Duodenal mucosa (tissue), 2 donors: ENCODE results near the gene COL23A1.

ENCODE experiments used
- H3K27ac ChIP-seq: one replicate; pipeline ENCODE4 v1.7.0; 2013; ENCODE audit warnings: low read depth, low read length
- H3K27me3 ChIP-seq, 2 donors: one replicate each; pipeline ENCODE4 v1.7.0; 2013; ENCODE audit warnings: low read length in 2 of 2, control low read depth in 1 of 2; ENCODE audit not compliant: insufficient read depth in 2 of 2, control insufficient read depth in 1 of 2
- H3K36me3 ChIP-seq, 2 donors: one replicate each; pipeline ENCODE4 v1.7.0; 2013; ENCODE audit warnings: low read length in 2 of 2, control low read depth in 1 of 2; ENCODE audit not compliant: insufficient read depth in 2 of 2, control insufficient read depth in 1 of 2
- H3K4me1 ChIP-seq, 2 donors: one replicate each; pipeline ENCODE4 v1.7.0; 2013; ENCODE audit warnings: low read length in 2 of 2, control low read depth in 1 of 2; ENCODE audit not compliant: insufficient read depth in 2 of 2, control insufficient read depth in 1 of 2
- H3K4me3 ChIP-seq, 2 donors: one replicate each; pipeline ENCODE4 v1.7.0; 2013; ENCODE audit warnings: low read length in 2 of 2, low read depth in 1 of 2
- H3K9ac ChIP-seq, 2 donors: one replicate each; pipeline ENCODE4 v1.7.0; 2013; ENCODE audit warnings: low read length in 2 of 2, low read depth in 1 of 2
- H3K9me3 ChIP-seq, 2 donors: one replicate each; pipeline ENCODE4 v1.7.0; 2013; ENCODE audit warnings: low read length in 2 of 2, control low read depth in 1 of 2; ENCODE audit not compliant: control insufficient read depth in 1 of 2

The COL23A1 gene

GRCh38 chr5:178280631-178281030 lies 309.6 kb downstream of the COL23A1 start:
- H3K36me3 ChIP-seq: no peaks in the 10 kb centered on the region
- H3K9me3 ChIP-seq: peaks cover 7% of the 10 kb centered on the region in 2 donors
- peaks cover 0 to 11% of the 10 kb centered on the region in 2 donors for H3K27me3 ChIP-seq
- H3K27ac ChIP-seq: no peak overlapping the region
- no peaks in the 10 kb centered on the region for H3K4me1 ChIP-seq
- H3K4me3 ChIP-seq: no peak overlapping the region
- H3K9ac ChIP-seq: no peak overlapping the region

DNA sequence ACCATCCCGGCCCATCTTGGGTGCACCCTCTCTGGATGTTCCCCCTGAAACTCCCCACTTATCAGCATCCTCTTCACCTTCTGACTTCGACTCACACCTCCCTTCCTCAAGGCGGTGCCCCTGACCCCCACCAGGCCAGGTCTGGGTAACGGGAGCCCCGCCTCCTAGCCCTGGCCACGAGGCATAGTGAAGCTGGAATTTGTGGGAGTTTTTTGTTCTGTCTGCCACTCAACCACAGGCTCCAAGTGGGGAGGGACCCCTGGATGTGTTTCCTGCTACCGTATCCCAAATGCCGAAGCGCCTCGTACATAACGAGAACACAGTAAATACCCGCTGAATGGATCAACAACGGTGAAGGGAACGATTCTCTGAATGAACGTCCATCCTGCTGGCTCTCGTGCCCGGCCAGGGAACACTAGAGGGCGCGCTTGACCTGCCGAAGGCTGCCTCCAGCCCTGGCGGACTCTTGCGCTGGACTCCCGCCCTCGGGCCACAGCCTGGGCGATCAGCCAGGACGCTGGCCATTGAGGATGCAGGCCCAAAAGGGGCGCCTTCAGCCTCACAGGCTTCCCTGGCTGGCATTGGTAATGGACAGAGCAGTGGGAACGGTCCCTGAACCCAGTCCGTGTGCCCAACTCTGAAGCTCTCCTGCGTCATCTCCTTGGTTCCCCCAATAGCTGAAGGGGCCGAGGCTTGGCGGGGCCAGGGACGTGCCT lies 310.3 kb downstream of the COL23A1 start:
- Histone ChIP-seq H3K9ac (no peak overlapping the region), H3K4me3 (no peak overlapping the region)

GRCh38 chr5:178279026-178279722 lies 311.0 kb downstream of the COL23A1 start:
- no peak overlapping the region for H3K4me3 ChIP-seq
- no peaks in the 10 kb centered on the region for H3K36me3 ChIP-seq
- H3K9me3 ChIP-seq: peaks cover 7% of the 10 kb centered on the region in 2 donors
- H3K9ac ChIP-seq: no peak overlapping the region
- H3K4me1 ChIP-seq: no peaks in the 10 kb centered on the region
- H3K27ac ChIP-seq: no peak overlapping the region
- H3K27me3 ChIP-seq: peaks cover 0 to 11% of the 10 kb centered on the region in 2 donors

More for the DNA sequence above, 310.3 kb downstream of the COL23A1 start:
- Histone ChIP-seq H3K4me1 (no peaks in the 10 kb centered on the region), H3K27ac (no peak overlapping the region), H3K27me3 (peaks cover 0 to 11% of the 10 kb centered on the region in 2 donors), H3K9me3 (peaks cover 7% of the 10 kb centered on the region in 2 donors), H3K36me3 (no peaks in the 10 kb centered on the region)

- H3K9ac ChIP-seq: no peak overlapping the region
- no peak overlapping the region for H3K27ac ChIP-seq
- H3K4me1 ChIP-seq: no peaks in the 10 kb centered on the region
- no peak overlapping the region for H3K4me3 ChIP-seq
- peaks cover 0 to 11% of the 10 kb centered on the region in 2 donors for H3K27me3 ChIP-seq
- H3K9me3 ChIP-seq: peaks cover 1 to 3% of the 10 kb centered on the region in 2 donors
- H3K36me3 ChIP-seq: no peaks in the 10 kb centered on the region
Observed at GRCh38 chr5:178278358-178279023, 311.7 kb downstream of the COL23A1 start.

DNA sequence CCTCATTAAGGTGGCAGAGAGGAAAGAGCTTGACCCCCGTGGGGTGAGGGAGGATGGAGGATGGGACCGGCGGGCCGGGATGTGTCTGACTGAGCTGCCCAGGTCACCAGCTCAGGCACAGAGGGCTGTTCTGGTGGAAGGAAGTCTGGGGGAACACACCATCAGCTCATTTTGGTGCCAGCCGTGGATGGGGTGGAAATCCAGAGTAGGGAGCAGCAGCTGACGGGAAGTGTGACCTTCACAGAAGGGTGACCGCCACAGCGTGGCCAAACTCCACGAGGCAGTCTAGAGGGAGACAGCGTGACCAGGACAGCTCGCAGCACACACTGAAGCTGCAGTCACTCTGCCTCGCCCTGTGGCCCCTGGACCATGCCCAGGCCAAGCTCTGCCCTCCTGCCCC lies 312.3 kb downstream of the COL23A1 start:
- no peak overlapping the region for H3K9ac ChIP-seq
- H3K27ac ChIP-seq: no peak overlapping the region
- peaks cover 0 to 3% of the 10 kb centered on the region in 2 donors for H3K9me3 ChIP-seq
- no peaks in the 10 kb centered on the region for H3K36me3 ChIP-seq
- H3K27me3 ChIP-seq: peaks cover 0 to 11% of the 10 kb centered on the region in 2 donors
- H3K4me1 ChIP-seq: no peaks in the 10 kb centered on the region
- no peak overlapping the region for H3K4me3 ChIP-seq

- H3K27ac ChIP-seq: no peak overlapping the region
- H3K9ac ChIP-seq: no peak overlapping the region
- H3K9me3 ChIP-seq: peaks cover 0 to 3% of the 10 kb centered on the region in 2 donors
- H3K4me1 ChIP-seq: no peaks in the 10 kb centered on the region
- H3K4me3 ChIP-seq: no peak overlapping the region
- H3K36me3 ChIP-seq: no peaks in the 10 kb centered on the region
- H3K27me3 ChIP-seq: peaks cover 0 to 11% of the 10 kb centered on the region in 2 donors
Observed at GRCh38 chr5:178277346-178277745, 312.8 kb downstream of the COL23A1 start.

GRCh38 chr5:178274781-178275537 lies 315.2 kb downstream of the COL23A1 start:
- no peaks in the 10 kb centered on the region for H3K4me1 ChIP-seq
- H3K36me3 ChIP-seq: no peaks in the 10 kb centered on the region
- peaks cover 0 to 11% of the 10 kb centered on the region in 2 donors for H3K27me3 ChIP-seq
- H3K9ac ChIP-seq: no peak overlapping the region
- no peak overlapping the region for H3K4me3 ChIP-seq
- no peak overlapping the region for H3K27ac ChIP-seq
- peaks cover 0 to 3% of the 10 kb centered on the region in 2 donors for H3K9me3 ChIP-seq

DNA sequence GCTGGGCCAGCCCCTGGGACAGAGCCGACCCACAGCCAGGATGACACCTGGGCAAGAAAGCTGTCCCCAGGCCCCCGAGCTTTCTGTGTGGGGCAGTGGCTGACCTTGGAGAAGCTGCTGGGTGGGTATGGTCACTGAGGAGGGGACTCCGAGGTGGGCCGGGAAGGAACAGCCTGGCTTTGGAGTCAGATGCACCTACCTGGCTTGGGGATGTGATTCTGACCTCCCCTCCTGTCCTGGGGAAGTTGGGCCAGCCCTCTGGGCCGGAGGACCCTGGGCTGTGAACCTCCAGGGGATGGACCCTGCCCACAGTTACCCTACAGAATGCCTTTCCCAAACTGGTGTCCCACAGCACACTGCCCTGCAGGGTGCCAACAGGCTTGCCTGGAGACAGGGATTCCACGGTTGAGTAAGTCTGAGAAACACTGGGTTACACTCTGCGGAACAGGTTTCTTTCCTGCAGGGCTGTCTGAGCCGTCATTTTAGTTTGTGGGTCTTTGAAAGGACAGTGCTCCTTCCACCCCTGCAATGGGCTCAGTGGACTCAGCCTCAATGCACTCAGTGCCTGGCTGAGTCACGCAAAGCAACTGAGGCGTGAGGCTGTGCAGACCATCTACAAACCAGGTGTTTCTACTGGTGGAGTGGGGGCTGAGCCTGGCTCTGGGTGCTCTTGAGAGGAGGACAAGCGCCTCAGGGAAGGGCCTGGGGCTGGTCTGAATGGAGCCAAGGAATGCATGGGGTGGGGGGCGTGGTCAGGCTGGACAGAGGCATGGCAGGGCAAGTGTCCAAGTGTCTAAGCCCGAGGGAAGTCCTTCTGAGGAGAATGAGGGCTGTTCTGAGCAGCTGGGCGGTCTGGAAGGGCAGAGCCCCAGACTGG lies 316.3 kb downstream of the COL23A1 start:
- H3K9me3 ChIP-seq: peaks cover 0 to 3% of the 10 kb centered on the region in 2 donors

DNA sequence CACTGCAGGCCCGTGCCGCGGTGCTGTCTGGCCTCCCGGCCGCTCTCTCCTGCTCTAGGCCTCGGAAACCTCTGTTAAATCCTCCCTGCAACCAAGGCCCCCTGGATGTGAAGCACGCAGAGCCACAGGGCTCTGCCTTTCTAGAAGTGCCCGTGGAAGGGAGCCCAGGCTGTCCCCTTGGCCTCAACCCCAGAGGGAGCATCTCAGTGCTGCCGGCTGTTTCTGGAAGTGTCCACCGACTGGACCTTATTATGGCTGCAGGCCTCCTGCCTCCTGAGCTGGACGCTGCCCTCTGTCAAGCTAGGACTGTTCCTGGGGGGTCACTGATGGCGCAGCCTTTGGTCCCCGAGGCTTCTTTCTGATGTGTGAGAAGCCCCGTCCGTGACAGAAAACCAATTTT lies 317.2 kb downstream of the COL23A1 start:
- H3K27ac ChIP-seq: no peak overlapping the region

More for the DNA sequence above, 316.3 kb downstream of the COL23A1 start:
- Histone ChIP-seq H3K4me1 (no peaks in the 10 kb centered on the region), H3K27me3 (peaks cover 0 to 7% of the 10 kb centered on the region in 2 donors), H3K27ac (no peak overlapping the region), H3K4me3 (no peak overlapping the region), H3K36me3 (no peaks in the 10 kb centered on the region), H3K9ac (no peak overlapping the region)

More for the DNA sequence above, 317.2 kb downstream of the COL23A1 start:
- Histone ChIP-seq H3K27me3 (peaks cover 0 to 4% of the 10 kb centered on the region in 2 donors), H3K36me3 (no peaks in the 10 kb centered on the region), H3K9me3 (peaks cover 0 to 3% of the 10 kb centered on the region in 2 donors), H3K9ac (no peak overlapping the region), H3K4me1 (no peaks in the 10 kb centered on the region), H3K4me3 (no peak overlapping the region)
